Nucleus accumbens (tissue), 56 donors: ENCODE data around the gene CHRD.

Source experiments
- DNase-seq, 56 donors: peaks; one replicate each; lab custom pipeline; 2025; lab: John Stamatoyannopoulos, UW

CHRD gene

DNA sequence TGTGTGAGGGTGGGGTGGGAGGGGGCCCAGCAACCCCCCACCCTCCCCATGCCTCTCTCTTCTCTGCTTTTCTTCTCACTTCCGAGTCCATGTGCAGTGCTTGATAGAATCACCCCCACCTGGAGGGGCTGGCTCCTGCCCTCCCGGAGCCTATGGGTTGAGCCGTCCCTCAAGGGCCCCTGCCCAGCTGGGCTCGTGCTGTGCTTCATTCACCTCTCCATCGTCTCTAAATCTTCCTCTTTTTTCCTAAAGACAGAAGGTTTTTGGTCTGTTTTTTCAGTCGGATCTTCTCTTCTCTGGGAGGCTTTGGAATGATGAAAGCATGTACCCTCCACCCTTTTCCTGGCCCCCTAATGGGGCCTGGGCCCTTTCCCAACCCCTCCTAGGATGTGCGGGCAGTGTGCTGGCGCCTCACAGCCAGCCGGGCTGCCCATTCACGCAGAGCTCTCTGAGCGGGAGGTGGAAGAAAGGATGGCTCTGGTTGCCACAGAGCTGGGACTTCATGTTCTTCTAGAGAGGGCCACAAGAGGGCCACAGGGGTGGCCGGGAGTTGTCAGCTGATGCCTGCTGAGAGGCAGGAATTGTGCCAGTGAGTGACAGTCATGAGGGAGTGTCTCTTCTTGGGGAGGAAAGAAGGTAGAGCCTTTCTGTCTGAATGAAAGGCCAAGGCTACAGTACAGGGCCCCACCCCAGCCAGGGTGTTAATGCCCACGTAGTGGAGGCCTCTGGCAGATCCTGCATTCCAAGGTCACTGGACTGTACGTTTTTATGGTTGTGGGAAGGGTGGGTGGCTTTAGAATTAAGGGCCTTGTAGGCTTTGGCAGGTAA is 34.3 kb upstream of the CHRD start:
- peak in 55 of 56 donors; percentile 25 to 92 (median 80) for DNase-seq

DNA sequence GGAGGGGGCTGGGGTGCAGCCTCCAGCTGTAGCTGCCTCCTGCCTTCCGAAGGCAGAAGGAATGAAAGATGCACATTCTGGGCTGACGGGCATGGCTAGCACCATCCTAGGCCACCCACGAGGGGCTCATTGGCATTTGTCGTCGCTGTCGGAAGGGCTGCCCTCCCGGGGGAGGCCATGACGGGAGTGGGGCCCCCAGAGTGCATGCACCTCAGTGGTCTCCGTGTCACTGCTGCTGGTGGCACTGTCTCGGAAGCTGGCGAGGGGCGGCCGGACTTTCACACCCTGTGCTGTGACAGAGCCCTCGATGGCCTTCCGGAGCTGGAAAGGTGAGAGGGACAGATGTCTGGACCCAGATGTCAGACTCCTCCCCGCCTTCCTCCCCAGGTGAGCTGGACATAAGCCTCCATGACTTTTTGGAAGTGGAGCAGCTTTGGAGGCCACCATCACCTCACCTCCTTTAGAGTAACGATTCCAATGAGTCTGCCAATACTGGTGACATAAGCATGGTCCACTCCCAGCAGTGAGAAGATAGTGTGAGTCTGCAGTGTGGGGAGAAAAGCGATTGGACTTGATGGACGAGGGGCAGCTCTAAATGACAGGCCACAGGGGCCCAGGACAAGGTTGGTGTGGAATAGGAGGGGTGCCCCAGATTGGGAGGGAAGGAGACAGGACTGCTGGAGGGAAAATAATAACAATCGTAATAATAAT is 33.2 kb upstream of the CHRD start:
- peak in 1 of 56 donors; percentile 7 for DNase-seq

DNA sequence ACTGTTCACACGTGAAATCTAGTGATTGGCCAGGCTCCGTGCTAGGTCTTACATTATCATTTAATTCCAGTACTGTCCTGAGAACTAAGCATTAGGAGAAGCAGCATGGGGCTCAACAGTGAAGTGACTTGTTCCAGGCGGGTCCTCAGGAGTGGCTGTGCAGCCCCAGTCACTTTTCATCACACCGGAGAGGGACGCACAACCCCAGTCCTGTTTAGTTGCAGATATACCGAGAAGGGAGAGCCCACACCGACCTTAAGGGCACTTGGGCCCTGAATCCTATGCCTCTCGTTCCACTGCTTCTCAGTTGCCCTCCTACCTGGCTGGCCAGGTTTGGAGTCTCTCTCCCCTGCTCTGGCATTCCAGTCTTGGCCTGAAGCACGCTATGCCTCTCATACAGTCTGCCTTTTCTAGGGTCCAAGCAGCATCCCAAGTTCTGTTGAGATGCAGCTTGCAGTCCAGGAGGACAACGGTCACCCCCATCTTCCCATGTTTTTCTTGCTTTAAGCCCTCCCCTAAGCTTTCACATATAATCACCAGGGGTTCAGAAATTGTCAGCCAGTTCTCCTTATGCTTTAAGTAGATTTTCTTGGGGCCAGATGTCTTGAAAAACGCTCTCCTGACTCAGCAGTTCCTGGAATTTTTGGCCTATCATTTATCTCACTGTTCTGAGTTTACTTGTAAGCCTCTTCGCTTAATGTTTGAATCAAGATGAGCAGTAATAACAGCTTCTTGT is 32.4 kb upstream of the CHRD start:
- no peak for DNase-seq

DNA sequence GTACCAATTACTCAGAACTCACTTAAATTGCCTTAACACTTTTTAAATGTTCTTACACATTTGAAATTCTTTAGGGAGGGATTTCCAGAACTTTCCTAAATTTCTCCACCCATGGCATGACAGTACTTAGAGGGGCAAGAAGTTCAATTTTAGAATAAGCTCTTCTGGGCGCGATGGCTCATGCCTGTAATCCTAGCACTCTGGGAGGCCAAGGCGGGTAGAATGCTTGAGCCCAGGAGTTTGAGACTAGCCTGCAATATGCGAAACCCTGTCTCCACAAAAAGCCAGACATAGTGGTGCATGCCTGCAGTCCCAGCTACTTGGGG is 31.8 kb upstream of the CHRD start:
- no peak for DNase-seq

DNA sequence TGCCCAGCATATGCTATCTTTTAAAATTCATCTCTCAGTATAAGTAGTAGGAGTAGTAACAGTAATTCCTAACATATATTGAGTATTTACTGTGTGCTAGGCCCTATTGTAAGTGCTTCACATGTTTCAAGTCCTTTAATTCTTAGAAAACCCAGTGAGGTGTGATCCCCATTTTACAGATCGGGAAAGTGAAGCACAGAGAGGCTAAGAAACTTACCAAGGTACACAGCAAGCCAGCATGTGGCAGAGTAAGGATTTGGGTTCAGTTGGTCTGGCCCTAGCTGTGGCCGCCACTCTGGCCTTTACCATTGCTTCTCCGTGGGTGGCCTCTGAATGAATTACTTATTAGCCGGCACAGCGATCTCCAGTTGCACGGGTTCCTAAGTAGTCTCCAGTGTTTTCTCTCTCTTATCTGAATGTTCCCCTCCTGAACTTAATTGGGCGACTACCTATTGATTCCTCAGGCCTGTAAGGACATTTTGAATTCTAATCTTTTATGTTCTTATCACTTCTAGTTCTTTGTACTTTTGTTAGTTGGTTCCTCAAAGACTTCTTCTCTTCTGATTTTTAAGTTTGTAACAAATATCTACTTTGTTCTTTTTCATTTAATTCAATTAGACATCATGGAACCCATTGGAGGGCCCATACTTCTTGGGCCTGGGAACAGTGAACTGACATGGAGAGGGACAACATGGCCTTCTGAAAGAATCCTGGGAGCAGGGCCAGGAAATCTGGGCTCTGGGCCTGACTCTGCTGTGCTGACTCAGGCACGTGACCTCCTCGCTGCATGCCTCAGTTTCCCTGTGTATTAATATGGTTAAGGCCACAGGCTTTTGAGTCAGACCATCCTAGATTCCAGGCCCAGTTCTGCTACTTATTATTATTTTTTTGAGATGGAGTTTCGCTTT is 30.0 kb upstream of the CHRD start:
- DNase-seq = peak in 10 of 56 donors; percentile 5 to 47 (median 21)

DNA sequence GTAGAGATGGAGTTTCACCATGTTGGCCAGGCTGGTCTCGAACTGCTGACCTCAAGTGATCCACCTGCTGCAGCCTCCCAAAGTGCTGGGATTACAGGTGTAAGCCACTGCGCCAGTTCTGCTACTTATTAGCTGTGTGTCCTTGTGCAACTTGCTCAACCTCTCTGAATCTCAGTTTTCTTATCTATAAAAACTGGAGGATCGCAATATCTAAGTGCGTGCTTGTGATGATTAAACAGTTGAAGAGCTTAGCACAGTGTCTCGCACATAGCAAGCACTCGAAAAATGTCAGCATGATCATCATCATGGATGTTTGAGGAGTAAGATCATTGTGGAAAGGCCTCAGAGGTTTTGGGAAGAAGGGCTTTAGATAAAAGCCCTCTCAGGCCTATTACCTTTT is 29.2 kb upstream of the CHRD start:
- DNase-seq = no peak

DNA sequence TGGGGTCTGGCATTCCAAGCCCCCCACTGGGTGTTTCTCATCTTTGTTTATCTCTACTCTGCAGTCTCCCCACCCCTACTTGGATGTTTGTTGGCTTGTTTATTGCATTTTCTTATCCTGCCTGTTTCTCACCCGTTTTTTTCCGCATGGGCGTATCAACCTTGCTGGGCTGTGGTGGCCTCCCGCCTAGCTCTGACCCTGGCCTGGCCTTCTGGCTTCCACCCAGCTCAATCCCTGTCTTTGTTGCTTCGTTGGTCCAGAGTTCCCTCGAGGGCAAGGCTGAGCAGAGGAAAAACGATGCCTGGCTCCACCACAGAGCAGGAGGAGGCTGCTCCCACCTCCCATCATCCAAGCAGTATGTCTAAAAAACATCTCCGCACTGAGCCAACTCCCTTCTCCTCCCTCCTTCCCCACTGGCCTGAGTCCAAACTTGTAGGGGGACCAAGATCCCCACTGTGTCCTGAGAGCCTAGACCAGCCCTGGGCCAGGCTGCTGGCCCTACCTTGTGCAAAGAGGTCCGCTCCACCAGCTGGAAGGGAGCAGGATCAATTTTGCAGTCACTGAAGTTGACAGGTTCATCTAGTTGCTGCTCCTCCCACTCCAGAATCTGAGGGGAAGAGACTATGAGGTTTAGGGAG is 28.2 kb upstream of the CHRD start:
- DNase-seq = no peak

DNA sequence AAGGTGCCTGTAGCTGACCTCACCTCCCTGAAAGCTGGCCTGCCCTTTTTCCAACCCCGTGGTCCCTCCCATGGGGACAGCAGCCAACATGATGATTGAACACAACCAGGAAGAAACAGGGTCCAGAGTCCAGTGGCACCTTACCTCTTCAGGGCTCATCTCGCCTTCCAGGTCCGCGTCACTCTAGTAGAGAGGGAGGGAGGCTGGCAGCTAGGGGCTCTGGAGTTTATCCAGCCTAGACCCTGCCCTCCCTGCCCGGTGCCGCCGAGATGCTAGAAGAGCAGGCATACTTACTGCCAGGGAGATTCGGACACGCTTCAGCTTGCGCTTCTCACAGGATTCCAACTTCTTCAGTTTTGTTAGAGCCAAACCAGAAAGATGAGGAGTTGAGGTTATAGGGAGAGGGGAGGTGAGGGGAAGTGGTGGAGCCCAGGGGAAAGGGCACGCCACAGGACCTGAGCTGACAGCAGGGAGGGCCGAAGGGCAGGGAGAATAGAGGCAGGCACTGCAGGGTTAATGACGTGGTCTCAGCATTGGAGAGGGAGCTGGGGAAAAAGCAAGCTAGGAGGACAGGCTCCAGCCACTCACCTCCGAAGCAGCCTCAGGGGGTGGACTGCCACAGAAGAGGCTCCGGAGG is 27.6 kb upstream of the CHRD start:
- DNase-seq = no peak

DNA sequence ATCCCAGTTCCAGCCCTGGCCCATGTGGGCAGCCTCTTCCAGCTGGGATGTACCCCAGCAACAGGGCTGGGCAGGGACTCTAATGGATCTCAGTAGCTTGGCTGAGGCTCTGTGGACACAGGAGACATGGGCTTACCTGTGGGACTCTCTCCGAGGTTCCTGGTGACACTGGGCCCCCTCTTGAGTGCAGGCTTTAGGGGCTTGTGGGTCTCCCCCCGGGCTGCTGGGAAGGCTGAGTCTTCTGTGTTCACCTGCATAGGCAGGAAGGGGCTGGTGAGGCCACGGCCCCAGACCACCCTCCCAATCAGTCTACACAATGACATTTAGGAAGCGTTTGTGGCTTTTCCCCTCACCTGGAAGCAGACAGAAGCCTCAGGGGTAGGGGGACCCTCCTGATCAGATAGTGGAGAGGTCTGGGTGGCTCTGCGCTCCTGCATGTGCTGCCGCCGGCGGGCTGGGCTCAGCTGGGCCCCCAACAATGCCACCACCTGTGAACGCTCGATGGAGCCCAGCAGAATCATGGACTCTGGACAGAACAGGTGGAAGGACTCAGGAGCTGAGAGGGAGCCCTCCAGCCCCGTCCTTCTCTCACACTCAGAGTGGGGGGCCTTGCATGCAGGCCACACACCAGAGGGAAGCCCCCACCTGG is 26.8 kb upstream of the CHRD start:
- no peak for DNase-seq

DNA sequence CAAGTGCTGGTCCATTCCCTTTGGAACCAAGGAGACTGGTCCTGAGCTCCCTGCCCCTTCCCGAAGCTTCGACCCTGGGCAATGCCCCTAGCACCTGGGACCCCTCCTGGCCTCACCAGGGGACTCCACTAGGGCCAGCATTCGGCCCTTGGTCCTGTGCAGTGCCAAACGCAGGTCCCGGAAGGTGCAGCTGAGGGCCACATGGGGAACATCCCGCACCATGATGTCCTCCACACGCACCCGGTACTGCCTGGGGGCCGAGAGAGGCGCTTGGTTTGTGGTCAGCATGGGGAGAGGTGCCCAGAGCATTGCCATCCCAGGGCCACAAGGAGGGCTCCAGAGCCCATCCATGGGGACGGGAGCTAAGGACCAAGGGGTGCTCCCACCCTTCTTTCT is 26.3 kb upstream of the CHRD start:
- DNase-seq = no peak

DNA sequence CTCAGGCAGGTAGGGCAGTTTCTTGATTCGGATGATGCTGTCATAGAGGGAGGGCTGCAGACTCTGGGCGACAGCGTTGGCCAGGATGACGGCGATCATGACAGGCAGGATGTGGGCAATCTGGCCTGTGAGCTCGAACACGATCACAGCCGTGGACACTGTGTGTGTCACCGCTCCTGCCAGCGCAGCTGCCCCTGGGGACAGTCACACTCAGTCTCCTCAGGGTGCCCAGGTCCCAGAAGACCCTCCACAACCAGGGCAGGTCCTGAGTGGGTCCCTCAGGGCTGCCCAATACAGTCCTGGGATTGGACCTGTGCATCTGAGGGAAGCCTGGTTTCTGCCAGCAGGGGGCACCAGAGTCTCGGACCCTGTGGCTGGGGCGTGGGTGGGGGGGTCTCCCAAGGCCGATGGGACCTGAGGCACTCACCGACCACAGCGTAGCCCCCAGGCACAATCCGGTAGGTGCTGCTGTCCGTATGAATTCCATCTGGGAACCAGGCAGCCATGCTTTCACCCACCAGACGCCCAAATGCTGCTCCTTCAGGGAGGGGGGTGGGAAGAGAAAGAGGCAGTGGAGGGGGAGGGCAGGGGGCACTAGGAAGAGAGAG is 25.6 kb upstream of the CHRD start:
- DNase-seq = peak in 21 of 56 donors; percentile 13 to 67 (median 24)

DNA sequence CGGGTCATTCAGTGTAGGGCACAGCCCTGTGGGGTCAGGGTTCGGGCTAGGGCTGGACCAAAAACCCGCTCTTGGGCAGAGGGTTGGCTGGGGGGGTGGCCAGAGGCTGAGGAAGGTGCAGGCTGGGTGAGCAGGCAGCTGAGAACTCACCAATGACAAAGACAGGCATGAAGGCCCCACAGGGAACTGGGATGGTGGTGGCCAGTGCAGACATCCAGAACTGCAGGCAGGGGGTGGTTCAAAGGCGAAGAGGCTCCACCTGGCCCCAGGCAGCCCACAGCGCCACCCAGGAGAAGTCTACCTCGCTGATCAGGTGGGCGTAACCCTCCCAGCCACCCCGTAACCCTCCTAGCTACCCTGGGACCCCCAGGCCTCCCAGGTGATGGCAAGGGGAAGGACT is 25.1 kb upstream of the CHRD start:
- DNase-seq = no peak

DNA sequence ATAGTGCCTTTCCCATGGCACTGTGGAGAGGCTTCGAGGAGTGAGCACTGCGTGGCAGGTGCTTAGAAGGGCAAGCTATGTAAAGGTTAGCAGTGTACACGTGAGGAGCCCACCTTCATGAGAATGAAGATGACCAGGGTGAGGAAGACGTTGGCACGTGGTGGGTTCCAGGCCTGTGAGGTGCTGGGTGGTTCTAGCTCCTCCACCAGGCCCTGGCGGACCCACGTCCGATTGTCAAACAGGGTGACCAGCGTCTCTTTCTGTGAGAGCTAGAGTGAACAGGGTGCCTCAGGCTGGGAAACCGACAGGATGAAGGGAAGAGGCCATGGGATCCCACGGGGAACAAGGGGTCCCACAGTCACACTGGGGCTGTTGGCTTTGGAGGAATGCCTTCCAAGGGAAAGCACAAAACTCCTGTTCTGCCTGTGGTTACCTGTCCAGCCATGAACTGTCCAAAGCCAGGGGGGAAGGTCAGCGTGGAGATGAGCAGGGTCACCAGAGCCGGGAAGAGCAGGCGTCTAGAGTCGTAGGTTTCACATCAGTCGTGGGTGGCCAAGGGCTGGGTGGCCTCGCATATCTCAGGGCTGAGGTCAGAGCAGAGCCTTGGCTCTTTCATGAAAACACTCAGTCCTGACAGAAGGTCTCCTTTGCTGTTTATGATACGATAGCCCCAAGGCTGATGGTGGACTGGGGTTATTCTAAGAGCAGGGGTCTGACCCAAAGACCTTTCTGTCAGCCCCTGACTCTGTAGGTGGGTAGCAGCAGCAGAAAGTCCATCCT is 24.4 kb upstream of the CHRD start:
- no peak for DNase-seq

DNA sequence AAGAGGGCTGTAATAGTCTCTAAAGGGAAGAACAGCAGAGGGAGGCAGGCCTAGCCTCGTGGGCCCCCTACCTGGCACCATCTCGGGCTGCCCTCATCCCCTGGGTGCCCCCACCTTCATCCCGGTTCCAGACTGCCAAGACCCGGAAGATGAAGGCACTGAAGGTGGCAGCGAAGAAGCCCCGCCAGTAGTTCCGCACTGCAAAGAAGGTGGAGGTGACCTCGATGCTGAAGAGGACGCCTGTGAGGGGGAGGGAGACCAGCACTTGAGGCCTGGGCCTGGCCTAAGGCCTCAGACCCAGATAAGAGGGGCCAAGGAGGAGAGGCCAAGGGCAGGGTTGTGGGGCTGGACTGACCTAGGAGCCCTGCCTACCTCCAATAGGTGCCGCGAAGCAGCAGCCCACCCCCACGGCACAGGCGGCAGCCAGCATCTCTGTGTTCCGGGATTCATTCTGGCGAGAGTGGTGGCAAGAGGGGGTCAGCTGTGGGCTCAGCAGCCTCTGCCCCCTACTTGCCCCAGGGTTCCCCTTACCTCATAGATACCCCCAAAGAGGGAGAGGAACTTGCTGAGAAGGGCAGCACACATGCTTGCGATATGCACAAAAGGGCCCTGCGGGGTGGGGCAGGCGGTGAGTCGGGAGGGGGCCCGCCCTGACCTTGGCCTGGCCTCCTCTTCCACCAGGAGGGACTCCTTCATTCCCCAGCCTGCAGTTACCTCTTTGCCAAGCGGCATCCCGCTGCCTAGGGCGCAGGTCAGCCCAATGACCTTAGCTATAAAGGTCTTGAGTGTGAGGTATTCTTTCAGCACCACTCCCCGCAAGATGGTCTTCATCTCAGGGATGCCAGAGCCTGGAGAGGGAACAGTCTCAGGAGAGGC is 22.4 kb upstream of the CHRD start:
- no peak for DNase-seq

DNA sequence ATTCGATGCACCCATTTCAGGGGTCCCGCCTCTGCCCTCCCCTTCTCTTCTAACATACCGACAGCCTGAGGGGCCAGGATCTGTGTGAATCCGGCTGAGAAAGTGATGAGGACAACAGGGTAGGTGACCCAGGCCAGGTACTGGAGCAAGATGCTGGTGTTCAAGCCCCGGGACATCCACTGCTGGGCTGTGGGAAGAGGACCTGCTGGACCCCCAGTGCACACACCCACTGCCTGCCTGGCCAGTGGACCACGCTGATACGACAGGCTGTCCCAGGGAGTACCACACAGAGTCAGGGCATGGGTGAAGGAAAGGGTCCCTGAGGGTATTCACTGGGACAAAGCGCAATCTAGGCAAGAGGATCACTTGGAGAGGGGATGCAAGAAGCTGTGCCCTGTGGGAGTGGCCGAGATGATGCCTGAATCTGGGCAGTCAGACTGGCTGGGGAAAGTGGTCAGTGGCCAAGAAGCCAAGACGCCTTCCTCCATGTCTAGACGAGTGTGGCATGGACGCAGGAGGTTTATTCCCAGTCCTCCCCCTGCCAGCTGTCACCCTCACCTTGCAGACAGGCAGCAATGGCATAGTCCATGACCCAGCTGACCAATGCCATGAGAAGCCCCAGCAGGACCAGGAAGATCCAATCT is 21.6 kb upstream of the CHRD start:
- DNase-seq = no peak

DNA sequence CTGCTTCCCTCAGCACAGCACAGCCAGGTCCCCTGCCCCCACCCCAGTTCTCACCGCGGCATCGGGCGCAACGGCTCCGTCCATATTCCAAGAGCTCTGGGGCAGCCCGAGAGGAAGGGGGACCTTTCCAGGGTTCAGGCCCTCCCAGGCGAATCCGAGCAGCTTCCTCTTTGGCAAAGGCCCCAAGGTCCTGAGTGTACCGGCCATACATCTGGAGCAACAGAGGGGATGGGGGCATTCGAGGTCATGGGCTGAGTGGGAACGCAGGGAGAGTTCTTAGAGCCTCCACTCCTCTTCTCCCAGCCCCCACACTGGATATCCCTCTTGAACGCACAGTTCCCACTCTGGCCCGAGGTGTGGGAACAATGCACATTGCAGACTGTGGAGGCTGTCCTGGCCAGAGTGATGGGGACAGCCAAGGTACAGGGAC is 20.9 kb upstream of the CHRD start:
- DNase-seq = no peak
